Measurements from ENCODE around the gene PKIB.

- TF ChIP-seq CTCF (optimal IDR thresholded peaks at IDR 0.05 in 1 of 3, IDR thresholded peaks at IDR 0.05 in 1 of 3, conservative IDR thresholded peaks at IDR 0.05 in 1 of 3; ENCODE audit: extremely low read depth in 1 of 3, insufficient read depth in 2 of 3, low read length in 3 of 3) (no peak), EZH2 (IDR thresholded peaks at IDR 0.05; ENCODE audit: low read length) (no peak)
Observed at GRCh38 chr6:122669868-122670267, 59.7 kb downstream of the PKIB start.
